ENCODE results near the gene BAZ1A.

- TF ChIP-seq NFYB (IDR thresholded peaks at IDR 0.05; ENCODE audit: insufficient read depth, low read depth, low read length): no peak
- TF ChIP-seq NFXL1 (IDR thresholded peaks at IDR 0.05; ENCODE audit: borderline replicate concordance): no peak
- no peak for TF ChIP-seq CTCF (IDR thresholded peaks at IDR 0.05 in 2 of 3, conservative IDR thresholded peaks at IDR 0.05 in 1 of 3; ENCODE audit: control insufficient read depth in 2 of 3, extremely low read depth in 1 of 3, insufficient read depth in 1 of 3, low read depth in 3 of 3, low read length in 3 of 3)
- no peak for TF ChIP-seq ATF3 (IDR thresholded peaks at IDR 0.05; ENCODE audit: borderline replicate concordance, extremely low read depth, low read depth, low read length)
- no peak for TF ChIP-seq POLR2A (IDR thresholded peaks at IDR 0.05; ENCODE audit: low read depth, low read length)
- no peak for TF ChIP-seq PRDM15 (CRISPR knock-in tag; IDR thresholded peaks at IDR 0.05)
- no peak for TF ChIP-seq RCOR1 (conservative IDR thresholded peaks at IDR 0.05; ENCODE audit: low read depth, low read length)
- no peak for TF ChIP-seq NRF1 (conservative IDR thresholded peaks at IDR 0.05; ENCODE audit: low read depth, low read length)
- no peak for TF ChIP-seq E2F4 (IDR thresholded peaks at IDR 0.05; ENCODE audit: low read depth, low read length)
- TF ChIP-seq CEBPB (IDR thresholded peaks at IDR 0.05; ENCODE audit: borderline replicate concordance in 1 of 2, low read depth in 2 of 2, low read length in 2 of 2): no peak
- TF ChIP-seq RAD21 (IDR thresholded peaks at IDR 0.05; ENCODE audit: insufficient read depth, low read depth, low read length): no peak
- no peak for TF ChIP-seq SIN3A (IDR thresholded peaks at IDR 0.05; ENCODE audit: low read depth, low read length)
Observed at GRCh38 chr14:34780646-34781045, 94.5 kb downstream of the BAZ1A start.

Data from GM12878 (cell line).